ENCODE data around the gene HSD17B14. TPM values are rescaled to one million over a fixed set of nuclear protein-coding genes. Genes with fewer than 3 reads are reported as not detected.

Gene HSD17B14
- total and polyA plus RNA-seq, 9 of the 15 experiments (the other 6 are each of a cell fraction or from before 2014, with no cell fraction given) = 0.16 TPM; not detected in 8

DNA sequence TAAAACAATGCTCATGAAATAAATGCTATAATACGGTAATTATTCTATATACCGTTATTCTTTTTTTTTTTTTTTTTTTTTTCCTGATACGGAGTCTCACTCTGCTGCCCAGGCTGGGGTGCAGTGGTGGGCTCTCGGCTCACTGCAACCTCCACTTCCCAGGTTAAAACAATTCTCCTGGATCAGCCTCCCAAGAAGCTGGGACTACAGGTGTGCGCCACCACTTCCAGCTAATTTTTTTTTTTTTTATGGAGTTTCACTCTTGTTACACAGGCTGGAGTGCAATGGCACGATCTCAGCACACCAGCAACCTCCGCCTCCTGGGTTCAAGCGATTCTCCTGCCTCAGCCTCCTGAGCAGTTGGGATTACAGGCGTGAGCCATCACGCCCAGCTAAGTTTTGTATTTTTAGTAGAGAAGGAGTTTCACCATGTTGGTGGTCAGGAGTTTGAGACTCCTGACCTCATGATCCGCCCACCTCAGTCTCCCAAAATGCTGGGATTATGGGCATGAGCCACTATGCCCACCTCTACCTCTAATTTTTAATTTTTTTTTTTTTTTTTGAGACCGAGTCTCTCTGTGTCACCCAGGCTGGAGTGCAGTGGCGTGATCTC, 42.8 kb upstream of the HSD17B14 start (continued):
- TF ChIP-seq, protein P1, sequence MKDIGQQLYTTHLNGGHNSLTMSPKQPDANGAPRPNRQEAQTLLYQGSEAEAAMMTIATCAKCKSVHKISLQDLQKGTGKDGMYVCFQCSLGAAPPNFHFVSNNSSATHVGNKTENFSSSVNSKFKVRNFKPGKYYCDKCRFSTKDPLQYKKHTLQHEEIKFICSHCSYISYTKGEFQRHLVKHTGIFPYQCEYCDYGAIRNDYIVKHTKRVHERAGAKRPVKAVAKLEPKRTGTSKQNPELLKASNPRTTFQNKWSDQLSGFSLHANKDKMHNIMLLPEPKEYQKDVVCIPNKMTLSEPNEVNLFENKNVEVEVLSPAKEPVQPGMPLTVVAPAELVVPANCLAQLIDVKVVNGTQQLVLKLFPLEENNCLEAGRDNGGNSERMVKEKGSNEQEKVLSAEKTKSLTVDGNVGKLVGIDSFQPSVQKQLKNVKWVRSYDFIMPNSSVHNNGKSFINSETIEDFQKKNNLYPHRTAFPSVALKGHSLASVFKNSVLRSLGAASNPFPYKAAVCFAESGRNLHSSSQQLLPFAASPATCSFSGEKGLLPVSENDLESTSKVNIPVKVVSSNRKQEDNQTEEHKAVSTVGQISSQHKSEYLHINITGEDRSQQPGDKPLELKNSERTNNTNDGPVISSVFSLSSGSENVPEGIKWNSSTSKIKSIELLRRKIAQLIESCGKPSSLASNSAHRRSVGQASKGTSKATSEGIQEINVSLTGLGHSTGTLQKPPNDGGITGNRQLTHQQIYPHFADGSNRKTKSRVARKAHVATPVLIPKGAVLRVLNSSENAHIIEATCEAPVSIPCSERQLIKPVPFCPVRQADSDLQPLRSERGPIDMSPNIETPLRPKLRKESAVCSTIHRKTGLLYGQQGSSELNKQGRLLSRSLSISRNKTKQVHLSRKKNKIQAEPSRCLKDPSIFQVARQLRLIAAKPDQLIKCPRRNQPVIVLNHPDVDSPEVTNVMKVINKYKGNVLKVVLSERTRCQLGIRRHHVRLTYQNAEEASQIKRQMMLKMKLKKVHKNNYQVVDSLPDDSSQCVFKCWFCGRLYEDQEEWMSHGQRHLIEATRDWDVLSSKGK (CRISPR knock-in tag; IDR thresholded peaks at IDR 0.05) = no peak
- TF ChIP-seq CUX1 (CRISPR knock-in tag; IDR thresholded peaks at IDR 0.05) (no peak), RUNX1 (IDR thresholded peaks at IDR 0.05; ENCODE audit: low read depth) (no peak), ZSCAN29 (IDR thresholded peaks at IDR 0.05) (no peak), ZNF644 (tag; IDR thresholded peaks at IDR 0.05; ENCODE audit: low read depth) (0 out of 2 replicates have a peak, but pooled peaks have one; percentile 2), PURB (CRISPR knock-in tag; IDR thresholded peaks at IDR 0.05; ENCODE audit: low read depth) (no peak), RBM22 (IDR thresholded peaks at IDR 0.05; ENCODE audit: low read depth, low read length, poor library complexity, severe bottlenecking) (no peak), CREBBP (IDR thresholded peaks at IDR 0.05; ENCODE audit: low read depth, low read length) (no peak), ZSCAN32 (CRISPR knock-in tag; IDR thresholded peaks at IDR 0.05) (no peak), ELF4 (CRISPR knock-in tag; IDR thresholded peaks at IDR 0.05) (no peak), ZKSCAN8 (CRISPR knock-in tag; IDR thresholded peaks at IDR 0.05) (peak; percentile 25), BCOR (IDR thresholded peaks at IDR 0.05) (peak; percentile 91)
- TF ChIP-seq, protein P2, sequence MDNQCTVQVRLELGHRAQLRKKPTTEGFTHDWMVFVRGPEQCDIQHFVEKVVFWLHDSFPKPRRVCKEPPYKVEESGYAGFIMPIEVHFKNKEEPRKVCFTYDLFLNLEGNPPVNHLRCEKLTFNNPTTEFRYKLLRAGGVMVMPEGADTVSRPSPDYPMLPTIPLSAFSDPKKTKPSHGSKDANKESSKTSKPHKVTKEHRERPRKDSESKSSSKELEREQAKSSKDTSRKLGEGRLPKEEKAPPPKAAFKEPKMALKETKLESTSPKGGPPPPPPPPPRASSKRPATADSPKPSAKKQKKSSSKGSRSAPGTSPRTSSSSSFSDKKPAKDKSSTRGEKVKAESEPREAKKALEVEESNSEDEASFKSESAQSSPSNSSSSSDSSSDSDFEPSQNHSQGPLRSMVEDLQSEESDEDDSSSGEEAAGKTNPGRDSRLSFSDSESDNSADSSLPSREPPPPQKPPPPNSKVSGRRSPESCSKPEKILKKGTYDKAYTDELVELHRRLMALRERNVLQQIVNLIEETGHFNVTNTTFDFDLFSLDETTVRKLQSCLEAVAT (IDR thresholded peaks at IDR 0.05) = no peak
- TF ChIP-seq, protein P3, sequence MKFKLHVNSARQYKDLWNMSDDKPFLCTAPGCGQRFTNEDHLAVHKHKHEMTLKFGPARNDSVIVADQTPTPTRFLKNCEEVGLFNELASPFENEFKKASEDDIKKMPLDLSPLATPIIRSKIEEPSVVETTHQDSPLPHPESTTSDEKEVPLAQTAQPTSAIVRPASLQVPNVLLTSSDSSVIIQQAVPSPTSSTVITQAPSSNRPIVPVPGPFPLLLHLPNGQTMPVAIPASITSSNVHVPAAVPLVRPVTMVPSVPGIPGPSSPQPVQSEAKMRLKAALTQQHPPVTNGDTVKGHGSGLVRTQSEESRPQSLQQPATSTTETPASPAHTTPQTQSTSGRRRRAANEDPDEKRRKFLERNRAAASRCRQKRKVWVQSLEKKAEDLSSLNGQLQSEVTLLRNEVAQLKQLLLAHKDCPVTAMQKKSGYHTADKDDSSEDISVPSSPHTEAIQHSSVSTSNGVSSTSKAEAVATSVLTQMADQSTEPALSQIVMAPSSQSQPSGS (CRISPR knock-in tag; IDR thresholded peaks at IDR 0.05) = no peak
- TF ChIP-seq, protein P4, sequence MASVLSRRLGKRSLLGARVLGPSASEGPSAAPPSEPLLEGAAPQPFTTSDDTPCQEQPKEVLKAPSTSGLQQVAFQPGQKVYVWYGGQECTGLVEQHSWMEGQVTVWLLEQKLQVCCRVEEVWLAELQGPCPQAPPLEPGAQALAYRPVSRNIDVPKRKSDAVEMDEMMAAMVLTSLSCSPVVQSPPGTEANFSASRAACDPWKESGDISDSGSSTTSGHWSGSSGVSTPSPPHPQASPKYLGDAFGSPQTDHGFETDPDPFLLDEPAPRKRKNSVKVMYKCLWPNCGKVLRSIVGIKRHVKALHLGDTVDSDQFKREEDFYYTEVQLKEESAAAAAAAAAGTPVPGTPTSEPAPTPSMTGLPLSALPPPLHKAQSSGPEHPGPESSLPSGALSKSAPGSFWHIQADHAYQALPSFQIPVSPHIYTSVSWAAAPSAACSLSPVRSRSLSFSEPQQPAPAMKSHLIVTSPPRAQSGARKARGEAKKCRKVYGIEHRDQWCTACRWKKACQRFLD (CRISPR knock-in tag; IDR thresholded peaks at IDR 0.05) = no peak

Data from K562 (cell line).